Measurements from ENCODE around the gene CEACAM19. TPM values are rescaled to one million over a fixed set of nuclear protein-coding genes. Genes with fewer than 3 reads are reported as not detected.

CEACAM19 gene
- total RNA-seq (3.1 and 7.8 TPM in 2 replicates), polyA plus RNA-seq (7.7 and 9.9 TPM in 2 replicates), polyA minus RNA-seq (ENCODE audit: low replicate concordance) (9.1 and 12.4 TPM in 2 replicates)
- polyA plus RNA-seq (2012) = 13.4 and 17.4 TPM in 2 replicates

- Histone ChIP-seq H3K27me3 (ENCODE audit: control insufficient read depth, insufficient read depth, low read length) (no peaks in the 10 kb centered on the region), H3K4me2 (ENCODE audit: extremely low read depth, insufficient read depth, low read length) (no peak within 1 kb of the TSS), H3K9ac (ENCODE audit: insufficient read depth, low read length) (no peak within 1 kb of the TSS), H4K20me1 (ENCODE audit: control insufficient read depth, extremely low read depth, insufficient read depth, low read length) (no peaks in the 10 kb centered on the region), H2AFZ (ENCODE audit: low read length) (no peak within 1 kb of the TSS), H3K4me3 (replicated peaks in 1 of 4; ENCODE audit: control extremely low read depth in 1 of 4, insufficient read depth in 1 of 4, low read depth in 3 of 4, low read length in 4 of 4) (no peak within 1 kb of the TSS), H3K9me3 (ENCODE audit: control insufficient read depth, insufficient read depth, low read depth, low read length) (no peaks in the 10 kb centered on the region), H3K27ac (ENCODE audit: insufficient read depth, low read length) (no peak within 1 kb of the TSS), H3K79me2 (ENCODE audit: control insufficient read depth, insufficient read depth, low read length) (no peaks in the 10 kb centered on the region), H3K36me3 (ENCODE audit: control insufficient read depth, insufficient read depth, low read length) (peaks cover 2% of the 10 kb centered on the region), H3K4me1 (ENCODE audit: control insufficient read depth, extremely low read depth, insufficient read depth, low read length) (no peaks in the 10 kb centered on the region)
- TF ChIP-seq EZH2 (IDR thresholded peaks at IDR 0.05; ENCODE audit: low read length, missing control alignments) (no peak), CTCF (conservative IDR thresholded peaks at IDR 0.05 in 1 of 2, IDR thresholded peaks at IDR 0.05 in 1 of 2; ENCODE audit: low read depth in 1 of 2, low read length in 2 of 2) (no peak)
- no peak for DNase-seq (ENCODE audit: low read depth in 2 of 2)
These were observed at the start of gene CEACAM19 for GRCh38 chr19:44671400-44671799. Gene CEACAM19 (plus strand): TSS chr19:44671482. CDS start chr19:44671932, 450 bp downstream.

DNA sequence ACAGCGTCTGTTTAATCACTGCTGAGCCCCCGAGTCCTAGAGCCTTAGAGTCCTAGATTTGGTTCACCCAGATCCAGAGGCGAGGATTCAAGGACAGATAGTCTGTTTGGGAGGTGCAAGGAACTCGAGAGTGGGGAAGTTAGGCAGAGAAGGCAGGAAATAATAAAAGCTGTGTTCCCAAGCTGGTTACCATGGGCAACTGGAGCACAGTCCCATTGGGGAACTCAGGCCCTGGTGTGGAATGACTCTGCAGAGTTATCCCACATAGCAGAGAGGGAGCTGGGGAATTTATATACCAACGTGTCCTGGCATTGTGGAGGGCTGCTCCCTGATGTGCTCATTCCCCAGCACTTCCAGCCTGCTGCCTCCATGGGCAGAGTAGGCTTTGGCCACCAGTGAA lies 48.2 kb upstream of the CEACAM19 start:
- Histone ChIP-seq H3K36me3 (ENCODE audit: control insufficient read depth, insufficient read depth, low read length) (no peaks in the 10 kb centered on the region), H3K9me3 (ENCODE audit: control insufficient read depth, insufficient read depth, low read depth, low read length) (no peaks in the 10 kb centered on the region), H3K4me2 (ENCODE audit: extremely low read depth, insufficient read depth, low read length) (no peak overlapping the region), H2AFZ (ENCODE audit: low read length) (no peak overlapping the region), H3K4me1 (ENCODE audit: control insufficient read depth, extremely low read depth, insufficient read depth, low read length) (peaks cover 4% of the 10 kb centered on the region), H3K9ac (ENCODE audit: insufficient read depth, low read length) (no peak overlapping the region), H3K4me3 (replicated peaks in 1 of 4; ENCODE audit: control extremely low read depth in 1 of 4, insufficient read depth in 1 of 4, low read depth in 3 of 4, low read length in 4 of 4) (no peak overlapping the region), H4K20me1 (ENCODE audit: control insufficient read depth, extremely low read depth, insufficient read depth, low read length) (no peaks in the 10 kb centered on the region), H3K27me3 (ENCODE audit: control insufficient read depth, insufficient read depth, low read length) (no peaks in the 10 kb centered on the region), H3K79me2 (ENCODE audit: control insufficient read depth, insufficient read depth, low read length) (no peaks in the 10 kb centered on the region), H3K27ac (ENCODE audit: insufficient read depth, low read length) (no peak overlapping the region)
- TF ChIP-seq CTCF (conservative IDR thresholded peaks at IDR 0.05 in 1 of 2, IDR thresholded peaks at IDR 0.05 in 1 of 2; ENCODE audit: low read depth in 1 of 2, low read length in 2 of 2) = no peak
- no peak for TF ChIP-seq EZH2 (IDR thresholded peaks at IDR 0.05; ENCODE audit: low read length, missing control alignments)
- peak in 1 of 2 donors; percentile 35 for DNase-seq (ENCODE audit: low read depth in 2 of 2)

- Histone ChIP-seq H3K4me1 (ENCODE audit: control insufficient read depth, extremely low read depth, insufficient read depth, low read length) (peaks cover 4% of the 10 kb centered on the region), H3K27me3 (ENCODE audit: control insufficient read depth, insufficient read depth, low read length) (no peaks in the 10 kb centered on the region), H3K4me3 (replicated peaks in 1 of 4; ENCODE audit: control extremely low read depth in 1 of 4, insufficient read depth in 1 of 4, low read depth in 3 of 4, low read length in 4 of 4) (no peak overlapping the region), H3K79me2 (ENCODE audit: control insufficient read depth, insufficient read depth, low read length) (no peaks in the 10 kb centered on the region), H4K20me1 (ENCODE audit: control insufficient read depth, extremely low read depth, insufficient read depth, low read length) (no peaks in the 10 kb centered on the region), H3K27ac (ENCODE audit: insufficient read depth, low read length) (no peak overlapping the region), H3K9me3 (ENCODE audit: control insufficient read depth, insufficient read depth, low read depth, low read length) (no peaks in the 10 kb centered on the region), H3K4me2 (ENCODE audit: extremely low read depth, insufficient read depth, low read length) (no peak overlapping the region), H3K36me3 (ENCODE audit: control insufficient read depth, insufficient read depth, low read length) (no peaks in the 10 kb centered on the region), H3K9ac (ENCODE audit: insufficient read depth, low read length) (no peak overlapping the region), H2AFZ (ENCODE audit: low read length) (no peak overlapping the region)
- no peak for DNase-seq (ENCODE audit: low read depth in 2 of 2)
- no peak for TF ChIP-seq CTCF (conservative IDR thresholded peaks at IDR 0.05 in 1 of 2, IDR thresholded peaks at IDR 0.05 in 1 of 2; ENCODE audit: low read depth in 1 of 2, low read length in 2 of 2)
- no peak for TF ChIP-seq EZH2 (IDR thresholded peaks at IDR 0.05; ENCODE audit: low read length, missing control alignments)
These were observed 47.7 kb upstream of the CEACAM19 start for GRCh38 chr19:44623626-44624025.
